Skeletal muscle cell (primary cell): ENCODE measurements around the gene SPATA32.

Source experiments
- DNase-seq: peaks from one replicate; pipeline ENCODE4 v3.0.0-alpha.2; 2010; ENCODE audit warnings: low read depth
- H3K4me3 ChIP-seq: 2 replicates; pipeline ENCODE4 v1.5.1; 2011; ENCODE audit warnings: low read depth, mild to moderate bottlenecking, control low read depth, low read length, moderate library complexity

SPATA32 gene

DNA sequence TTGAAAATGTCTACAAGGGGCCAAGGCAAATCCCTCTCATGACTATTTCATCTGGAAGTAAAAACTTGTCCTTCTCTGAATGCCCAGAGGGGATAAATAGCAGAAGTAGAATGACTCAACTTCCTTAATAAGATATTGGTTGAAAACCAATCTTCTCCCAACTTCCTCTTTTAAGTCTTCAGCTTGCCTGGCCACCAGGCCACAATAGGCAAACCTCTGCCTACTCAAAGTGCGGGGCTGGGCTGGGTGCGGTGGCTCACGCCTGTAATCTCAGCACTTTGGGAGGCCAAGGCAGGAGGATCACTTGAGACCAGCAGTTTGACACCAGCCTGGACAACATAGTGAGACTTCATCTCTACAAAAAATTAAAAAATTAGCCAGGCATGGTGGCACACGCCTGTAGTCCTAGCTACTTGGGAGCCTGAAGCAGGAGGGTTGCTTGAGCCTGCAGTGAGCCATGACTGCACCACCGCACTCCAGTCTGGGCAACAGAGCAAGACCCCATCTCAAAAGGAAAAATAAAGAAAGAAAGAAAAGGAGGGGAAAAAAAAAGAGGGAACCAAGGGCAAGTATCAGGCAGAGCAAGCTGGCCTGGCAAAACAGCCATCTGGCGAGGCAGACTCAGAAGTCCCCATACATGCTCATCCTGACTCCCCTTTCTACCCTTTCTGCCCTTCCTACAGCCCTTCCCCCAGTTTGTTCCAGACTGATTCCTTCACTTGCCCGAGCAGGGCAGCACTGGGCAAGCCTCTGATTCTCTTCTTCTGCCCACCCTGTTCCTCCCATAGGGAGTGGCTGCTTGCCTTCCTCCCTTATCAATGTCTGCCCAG, 34.3 kb upstream of the SPATA32 start:
- H3K4me3 ChIP-seq: no peak overlapping the region
- no peak for DNase-seq

DNA sequence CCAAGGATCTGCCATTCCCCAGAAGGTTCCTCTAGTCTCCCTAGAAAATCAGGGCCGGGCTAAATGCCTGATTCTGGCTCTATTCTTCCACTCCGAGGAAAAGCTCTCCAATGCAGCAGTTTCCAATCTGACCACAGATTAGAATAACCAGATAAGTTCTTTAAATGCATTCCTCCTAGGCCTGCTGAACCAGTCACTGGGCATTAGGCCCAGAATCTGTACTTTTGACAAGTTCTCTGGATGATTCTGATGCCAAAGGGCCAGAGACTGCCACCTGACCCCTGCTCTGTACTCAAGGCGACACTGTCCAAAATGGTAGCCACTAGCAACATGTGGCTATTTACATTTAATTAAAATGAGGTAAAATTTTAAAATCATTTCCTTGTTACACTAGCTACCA, 32.6 kb upstream of the SPATA32 start:
- no peak overlapping the region for H3K4me3 ChIP-seq
- peak; percentile 53 for DNase-seq

DNA sequence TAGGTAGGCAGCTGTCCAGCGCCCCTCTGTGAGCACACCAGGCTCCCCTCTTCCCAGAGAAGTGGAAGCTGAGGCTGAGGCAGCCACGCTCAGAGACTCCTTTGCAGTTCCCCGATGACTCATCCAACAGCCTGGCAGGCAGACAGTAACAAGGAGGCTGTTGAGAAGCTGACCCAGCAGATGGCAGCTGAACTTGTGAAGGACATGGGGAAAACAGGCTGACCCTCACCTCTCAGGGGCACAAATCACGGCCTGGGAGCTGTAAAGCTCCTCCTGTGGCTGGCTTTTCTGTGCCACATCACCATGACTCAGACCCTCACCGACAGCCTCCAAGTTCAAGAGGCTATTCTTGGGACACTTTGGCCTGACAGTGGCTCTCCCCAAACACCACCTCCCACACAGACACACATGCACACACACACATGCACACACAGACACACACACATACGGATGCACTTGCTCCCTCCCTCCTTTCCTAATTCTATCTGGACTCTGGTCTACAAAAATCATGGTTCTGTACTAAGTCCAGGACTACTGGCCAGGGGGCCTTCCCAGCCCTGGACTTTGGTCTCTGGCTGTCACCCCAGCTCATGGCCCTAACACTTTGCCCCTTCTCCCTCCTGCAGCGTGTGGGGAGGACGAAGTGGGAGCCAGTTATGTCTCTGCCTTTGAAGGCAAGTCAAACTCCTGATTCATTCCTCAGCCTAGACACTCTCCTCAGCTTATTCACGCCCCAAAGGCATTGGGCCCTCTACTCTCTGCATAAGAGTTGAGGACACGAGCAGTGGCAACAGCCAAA, 31.7 kb upstream of the SPATA32 start:
- H3K4me3 ChIP-seq: no peak overlapping the region
- peak; percentile 84 for DNase-seq

DNA sequence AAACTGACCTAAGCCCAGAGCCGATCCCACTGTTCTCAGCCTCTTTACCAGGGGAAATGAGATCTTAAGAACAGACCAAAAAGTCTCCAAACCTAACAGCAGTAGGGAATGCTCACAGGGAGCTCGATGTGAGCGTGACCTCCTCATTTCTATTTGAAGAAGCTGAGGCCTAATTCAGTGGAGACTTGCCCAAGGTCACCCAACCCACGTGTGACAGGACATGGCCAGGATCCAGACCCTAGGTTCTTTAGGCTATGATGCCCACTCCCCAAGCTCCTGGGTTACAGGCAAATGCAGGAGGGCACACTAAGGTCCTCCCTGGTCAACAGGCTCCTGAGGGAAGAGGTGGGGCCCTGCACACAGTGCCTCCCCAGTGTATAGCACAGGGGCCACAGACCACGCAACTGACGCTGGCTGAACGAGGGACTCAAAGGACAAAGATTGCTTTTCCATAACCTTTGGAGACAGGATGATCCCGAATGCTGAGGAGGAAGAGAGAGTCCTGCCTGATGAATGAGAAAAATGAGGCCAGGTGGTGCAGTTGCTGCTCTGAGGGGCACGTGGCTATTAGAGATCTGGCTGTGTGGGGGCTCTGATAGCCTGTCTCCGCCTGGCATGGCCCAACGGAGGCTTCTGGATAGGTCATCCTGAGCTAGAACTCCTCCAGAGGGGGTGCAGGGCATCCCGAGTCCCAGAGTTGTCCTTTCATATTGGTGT, 31.0 kb upstream of the SPATA32 start:
- DNase-seq: no peak
- H3K4me3 ChIP-seq: no peak overlapping the region

DNA sequence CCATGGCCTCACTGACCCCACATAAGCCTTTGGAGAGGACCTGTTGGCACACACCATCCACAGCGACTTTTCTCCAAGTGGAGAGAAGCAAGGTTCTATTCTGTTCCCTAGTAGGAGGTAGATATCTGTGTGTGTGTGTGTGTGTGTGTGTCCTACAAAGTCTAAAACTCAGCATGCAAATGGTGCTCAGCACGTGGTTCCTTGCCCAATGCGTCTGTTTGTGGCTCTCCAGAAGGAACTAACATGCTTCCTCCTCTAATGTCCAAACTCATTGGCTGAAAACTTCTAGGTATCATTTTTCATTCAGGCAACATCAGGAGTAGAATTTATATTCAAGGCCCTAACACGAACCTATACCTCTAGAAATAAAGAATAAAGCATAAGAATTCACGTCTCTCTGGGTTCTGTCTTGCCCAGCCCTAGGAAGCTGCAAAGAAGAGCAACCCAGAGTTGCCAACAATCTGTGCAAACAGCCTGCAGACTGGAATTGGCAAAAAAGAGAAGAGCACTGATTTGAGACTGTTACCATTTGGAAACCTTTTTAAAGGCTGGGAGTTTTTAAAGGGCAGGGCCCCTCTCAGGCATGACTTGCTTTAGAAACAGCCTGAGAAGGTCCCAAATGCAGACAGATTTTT, 29.4 kb upstream of the SPATA32 start:
- H3K4me3 ChIP-seq: no peak overlapping the region
- no peak for DNase-seq

DNA sequence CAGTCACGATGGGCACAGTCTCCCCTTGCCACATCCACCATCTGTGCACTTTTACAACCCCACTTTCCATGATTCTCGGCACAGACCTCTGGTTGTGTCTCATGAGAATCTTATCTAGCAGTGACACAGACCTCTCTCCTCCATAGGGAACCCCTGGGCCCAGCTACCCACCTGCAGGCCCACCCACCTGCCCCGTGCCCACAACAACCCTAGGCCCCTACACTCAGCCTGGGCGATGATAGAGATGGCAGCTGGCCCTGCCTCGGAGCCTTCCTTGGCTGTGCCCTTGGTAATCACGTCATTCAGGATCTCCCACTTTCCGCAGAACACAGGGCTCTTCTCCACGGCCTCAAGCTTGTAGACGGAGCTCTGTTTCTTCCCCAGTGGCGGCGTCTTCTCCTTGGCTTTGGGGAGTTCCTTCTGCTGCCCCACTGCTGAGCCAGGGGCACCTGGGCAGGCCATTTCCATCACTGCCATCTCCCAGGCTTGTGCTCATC, 28.4 kb upstream of the SPATA32 start:
- no peak for DNase-seq
- no peak overlapping the region for H3K4me3 ChIP-seq

DNA sequence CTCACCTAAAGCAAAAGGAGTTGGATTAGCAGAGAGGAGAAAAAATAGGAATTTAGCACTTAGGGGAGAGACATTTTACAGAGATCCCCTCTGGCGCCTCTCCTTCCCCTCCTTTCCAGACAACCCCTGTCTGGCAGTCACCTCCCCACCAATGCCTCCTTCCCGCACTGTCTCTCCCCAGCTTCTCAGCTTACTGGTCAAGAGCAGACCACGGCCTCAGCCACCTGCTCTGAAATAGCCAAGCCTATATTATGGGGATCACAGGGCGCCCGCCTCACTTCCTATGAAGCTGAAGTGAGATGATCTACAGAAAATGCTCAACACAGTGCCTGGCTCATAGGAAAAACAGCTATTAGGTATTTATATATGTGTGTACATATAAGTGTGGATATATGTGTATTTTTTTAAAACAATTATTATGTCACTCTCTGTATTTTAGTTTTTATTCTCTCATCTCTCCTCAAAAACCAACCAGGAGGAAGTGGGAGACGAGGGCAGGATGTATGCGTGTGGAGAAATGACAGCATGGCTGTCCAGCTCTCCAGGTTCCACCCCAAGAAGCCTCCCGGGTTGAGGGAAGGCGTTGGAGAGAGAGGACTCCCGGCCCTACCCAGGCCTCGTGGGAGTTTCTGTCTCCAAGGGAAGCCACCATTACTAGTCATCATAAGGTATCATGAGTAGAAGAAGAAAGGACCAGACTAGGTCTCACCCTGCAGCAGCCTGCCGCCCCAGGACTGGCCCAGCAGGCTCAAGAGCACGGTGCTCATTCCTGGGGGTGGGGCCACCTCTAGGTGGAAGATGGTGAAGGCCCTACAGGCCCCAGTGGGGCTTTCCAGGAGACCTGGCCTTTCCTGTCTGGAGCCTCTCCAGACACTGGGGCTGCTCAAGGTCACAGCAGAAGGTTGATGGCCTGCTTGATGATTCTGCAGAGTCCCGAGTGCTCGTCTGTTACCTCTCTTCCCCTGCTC, 27.7 kb upstream of the SPATA32 start:
- DNase-seq: no peak
- H3K4me3 ChIP-seq: no peak overlapping the region

DNA sequence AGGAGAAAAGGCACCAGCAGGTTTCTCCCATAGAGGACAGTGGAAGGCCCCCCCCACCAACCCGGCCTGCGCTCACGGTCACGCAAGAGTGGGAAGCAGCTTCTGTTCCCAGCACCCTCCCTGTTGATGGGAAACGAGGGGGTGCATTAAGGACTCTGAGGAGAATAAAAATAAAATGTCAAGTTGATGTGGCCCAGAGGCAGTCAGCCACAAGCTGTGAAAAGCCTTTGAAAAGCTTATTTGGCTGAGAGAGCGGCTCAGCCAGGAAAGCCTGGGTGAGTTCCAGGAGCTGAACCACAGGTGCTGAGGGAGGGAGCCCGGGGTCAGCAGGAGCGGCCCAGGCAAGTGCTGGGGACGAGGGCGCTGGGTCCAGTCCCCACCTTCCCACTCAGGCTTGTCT, 26.9 kb upstream of the SPATA32 start:
- no peak overlapping the region for H3K4me3 ChIP-seq
- DNase-seq: no peak

DNA sequence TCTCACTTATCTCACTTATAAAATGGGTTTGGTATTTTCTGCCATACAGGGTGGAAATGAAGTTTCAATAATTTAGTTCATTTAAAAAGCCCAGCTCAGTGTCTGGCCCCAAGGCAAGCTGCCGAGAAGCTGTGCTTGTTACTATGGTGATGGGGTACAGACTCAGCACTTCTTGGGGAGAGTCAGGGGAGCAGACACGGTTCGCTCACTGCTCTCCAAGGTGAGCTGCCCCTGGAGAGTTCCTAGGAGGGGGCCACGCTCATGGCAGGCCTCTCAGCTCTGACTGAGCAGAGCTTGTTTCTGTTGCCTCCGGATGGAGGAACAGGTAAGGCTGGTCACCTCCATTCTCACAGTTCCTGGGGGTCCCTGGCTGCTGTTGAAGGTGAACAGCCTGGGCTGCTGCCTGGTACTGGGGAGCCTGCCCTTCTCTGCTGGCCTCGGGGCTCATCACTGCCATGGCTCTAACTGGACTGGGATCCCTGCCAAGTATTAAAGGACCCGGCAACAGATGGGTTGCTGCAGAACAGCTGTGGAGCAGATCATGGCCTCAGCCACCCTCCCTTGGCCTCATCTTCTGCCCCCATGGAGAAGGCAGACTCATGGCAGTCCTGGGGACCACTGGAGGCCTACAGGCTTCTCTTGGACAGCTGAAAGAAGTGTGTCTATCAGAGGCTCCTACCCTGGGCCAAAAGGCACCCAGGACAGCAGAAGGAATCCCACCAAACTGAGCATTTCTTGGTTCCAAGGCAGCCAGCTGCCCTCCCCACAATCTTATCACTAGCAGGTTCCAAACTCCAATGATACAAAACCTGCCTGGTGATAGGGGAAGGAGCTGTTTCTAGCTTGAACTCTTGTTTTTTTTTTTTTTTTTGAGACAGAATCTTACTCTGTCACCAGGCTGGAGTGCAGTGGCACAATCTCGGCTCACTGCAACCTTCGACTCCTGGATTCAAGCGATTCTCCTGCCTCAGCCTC, 25.9 kb upstream of the SPATA32 start:
- DNase-seq: no peak
- H3K4me3 ChIP-seq: no peak overlapping the region

DNA sequence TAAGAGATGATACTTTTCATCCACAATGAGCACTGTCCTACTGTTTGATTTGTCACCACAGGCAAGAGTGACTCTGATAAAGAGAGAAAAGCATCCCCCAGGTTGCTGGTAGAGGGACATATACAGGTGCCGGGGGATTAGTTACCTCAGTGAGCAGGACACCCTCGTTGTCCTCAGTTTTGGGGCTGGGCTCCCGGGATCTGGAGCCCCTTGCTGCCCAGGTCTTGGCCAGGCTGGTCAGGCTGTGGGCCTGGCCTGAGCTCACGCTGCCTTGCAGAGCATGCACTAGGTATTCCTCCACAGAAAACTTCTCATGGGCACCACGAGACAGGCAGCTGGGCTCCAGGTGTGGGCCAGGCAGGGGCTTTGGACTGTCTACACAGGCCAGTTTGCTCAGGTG, 24.4 kb upstream of the SPATA32 start:
- H3K4me3 ChIP-seq: no peak overlapping the region
- no peak for DNase-seq

DNA sequence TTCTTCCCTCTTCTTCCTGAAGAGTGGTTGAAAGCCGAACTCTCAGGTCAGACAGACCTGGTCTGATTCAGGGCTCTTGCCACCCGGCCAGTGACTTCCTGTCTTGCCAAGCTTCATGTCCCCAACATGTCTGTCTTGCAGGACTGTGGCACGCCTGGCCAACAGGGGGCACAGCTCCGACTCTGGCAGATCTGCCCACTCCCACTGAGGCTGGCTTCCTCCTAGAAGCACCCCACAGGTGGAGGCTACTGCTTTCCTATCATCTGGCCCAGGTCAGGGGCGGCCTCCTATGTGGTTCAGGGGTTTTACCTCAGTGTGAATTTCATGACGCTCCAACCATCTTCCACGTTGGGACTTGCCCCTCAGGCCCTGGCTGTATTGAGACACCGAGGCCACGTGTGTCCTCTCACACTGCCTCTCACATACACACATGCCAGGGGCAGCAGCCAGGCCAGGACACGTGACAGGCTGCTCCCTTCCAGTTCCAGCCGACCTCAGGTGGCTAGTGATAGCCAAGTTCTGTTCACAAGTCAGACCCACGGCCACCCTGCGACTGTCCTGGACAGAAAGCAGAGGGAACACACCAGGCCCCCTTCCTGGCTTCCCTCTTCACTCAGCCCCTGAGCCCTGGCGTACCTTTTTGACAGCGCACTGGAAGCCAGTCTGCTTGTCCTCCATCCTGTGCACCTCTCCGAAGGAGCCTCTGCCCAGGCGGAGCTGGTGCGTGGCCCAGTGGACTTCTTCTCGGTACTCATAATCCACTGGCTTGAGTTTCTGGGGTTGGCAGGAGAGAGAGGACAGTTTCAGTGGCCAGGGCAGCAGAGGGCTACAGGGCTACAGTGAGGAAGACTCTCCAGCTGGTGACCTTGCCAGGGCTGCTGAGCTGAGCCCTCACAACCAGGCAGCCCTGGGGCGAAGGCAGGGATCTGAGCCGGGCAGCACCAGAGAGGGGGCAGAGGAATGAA, 22.6 kb upstream of the SPATA32 start:
- no peak for DNase-seq
- no peak overlapping the region for H3K4me3 ChIP-seq

DNA sequence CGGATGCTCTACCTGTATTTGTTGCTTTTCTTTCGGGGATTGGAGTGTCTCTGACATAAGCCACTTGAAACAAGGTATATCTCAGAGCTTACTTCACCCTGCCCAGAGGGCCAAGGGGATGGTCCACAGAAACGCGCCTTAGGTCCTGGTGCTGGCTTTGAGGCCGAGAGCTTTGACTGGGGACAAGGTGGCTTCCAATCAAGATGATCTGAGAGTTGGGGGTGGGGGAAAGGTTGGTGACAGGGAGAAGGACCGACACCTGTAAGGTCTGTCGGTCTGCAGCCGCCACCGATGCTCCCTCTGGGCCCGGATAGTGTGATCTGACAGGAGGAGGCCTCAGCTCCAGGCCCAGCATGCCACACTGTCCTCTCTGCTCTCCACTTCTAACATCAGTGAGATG, 21.8 kb upstream of the SPATA32 start:
- H3K4me3 ChIP-seq: no peak overlapping the region
- no peak for DNase-seq

DNA sequence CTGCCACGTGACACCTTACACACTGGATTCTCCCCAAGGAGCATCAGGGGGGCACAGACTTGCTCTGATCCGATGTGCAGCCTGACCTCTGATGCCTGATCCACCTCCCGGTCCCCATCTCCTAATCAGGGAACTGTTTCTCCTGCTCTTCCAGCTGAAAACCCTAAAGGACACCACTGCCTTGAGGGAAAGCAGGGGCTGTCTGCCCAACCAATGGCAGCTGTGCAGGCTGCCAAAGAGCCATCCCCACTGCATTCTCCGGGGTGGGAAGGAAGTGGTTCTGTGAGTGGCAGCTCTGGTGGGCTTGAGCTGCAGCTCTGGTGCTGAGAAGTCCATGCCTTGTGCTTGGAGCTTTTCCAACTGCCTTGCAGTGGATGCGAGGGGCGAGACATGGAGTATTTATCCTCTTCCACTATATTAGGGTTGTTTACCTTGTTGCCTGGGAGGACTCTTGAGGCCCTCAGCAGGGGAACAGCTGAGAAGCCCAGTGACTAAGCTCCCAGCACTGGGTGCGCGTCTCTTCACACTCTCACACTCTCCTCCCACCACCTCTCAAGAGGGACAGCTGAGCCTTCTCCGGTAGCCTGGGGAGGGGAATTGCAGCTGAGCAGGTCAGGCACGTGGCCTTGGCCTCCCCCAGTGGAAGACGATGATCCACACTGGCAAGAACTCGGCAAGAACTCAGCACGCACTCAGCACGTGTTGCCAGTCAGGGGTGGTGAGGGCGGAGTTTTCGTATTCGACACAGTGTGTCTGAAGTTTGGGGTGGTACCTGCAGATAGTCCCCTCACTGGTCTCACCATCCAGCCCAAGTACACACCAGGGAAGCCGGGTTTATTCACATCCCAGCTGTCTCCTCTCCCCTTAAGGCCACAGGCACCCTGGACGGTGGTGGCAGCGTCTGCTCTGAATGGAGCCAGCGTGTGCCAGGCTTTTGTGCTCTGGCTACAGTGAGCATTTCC, 21.1 kb upstream of the SPATA32 start:
- peak; percentile 87 for DNase-seq

DNA sequence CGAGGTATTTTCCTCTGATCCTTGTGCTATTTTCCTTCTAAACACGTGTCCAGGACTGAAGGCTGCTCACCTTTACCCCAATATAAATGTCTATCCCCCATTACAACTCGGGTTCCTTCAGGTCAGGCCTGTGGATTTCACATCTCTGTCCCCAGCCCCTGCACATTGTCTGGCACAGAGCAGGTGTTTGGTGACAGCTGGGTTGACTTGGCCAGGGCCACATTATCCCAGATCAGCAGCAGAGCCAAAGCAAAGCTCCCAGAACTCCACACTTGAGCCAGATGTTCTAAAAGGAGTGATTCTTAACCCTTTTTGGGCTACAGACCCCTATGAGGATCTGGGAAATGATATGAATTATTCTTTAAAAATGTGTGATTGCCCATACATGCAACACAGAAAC, 18.0 kb upstream of the SPATA32 start:
- no peak for DNase-seq

More for the DNA sequence above, 21.1 kb upstream of the SPATA32 start:
- no peak overlapping the region for H3K4me3 ChIP-seq

DNA sequence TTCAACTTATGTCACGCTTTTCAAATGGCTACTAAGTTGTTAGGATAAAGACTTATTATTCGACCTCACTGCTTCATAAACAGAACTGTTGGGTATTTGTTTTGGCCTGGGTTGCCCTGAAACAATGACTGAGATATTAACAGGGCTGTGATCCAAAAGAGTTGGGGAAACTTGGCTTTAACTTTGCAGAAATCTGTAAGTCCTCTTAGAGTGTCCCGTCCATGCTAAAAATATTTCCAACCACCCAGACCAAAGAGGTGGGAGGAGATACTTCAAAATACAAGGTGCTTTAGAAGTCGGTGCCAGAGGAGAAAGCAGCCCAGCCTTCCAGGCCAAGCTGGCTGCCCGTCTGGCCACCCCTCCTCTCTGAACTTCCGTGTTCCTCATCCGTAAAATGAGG, 16.1 kb upstream of the SPATA32 start:
- no peak for DNase-seq
- H3K4me3 ChIP-seq: no peak overlapping the region

More for the DNA sequence above, 18.0 kb upstream of the SPATA32 start:
- H3K4me3 ChIP-seq: no peak overlapping the region
